Heart left ventricle (tissue), 16 donors: ENCODE measurements around the gene RET. TPM values are rescaled to one million over a fixed set of nuclear protein-coding genes. Genes with fewer than 3 reads are reported as not detected.
A peak's percentile ranks its signal among the peaks of the same experiment; 100 is the strongest.

ENCODE experiments used
- ATAC-seq, 4 donors: fragments of 200-7000 bp; cut with Tn5 transposase; one replicate each; pipeline ENCODE4 v1.9.1; 2020 to 2022; ENCODE audit warnings: moderate library complexity in 4 of 4, mild to moderate bottlenecking in 3 of 4, moderate number of reproducible peaks in 1 of 4
- DNase-seq, 5 donors: peaks; one replicate each; pipeline ENCODE4 v3.0.0-alpha.2; 2020
- H3K27ac ChIP-seq, 12 donors: fragments of 200-600 bp; sonication (generic) in 4 of 12; one replicate each; pipeline versions ENCODE4 v1.5.0 to v1.8.0; 2016 to 2022; ENCODE audit warnings: mild to moderate bottlenecking in 2 of 12
- H3K27me3 ChIP-seq, 9 donors: fragments of 200-600 bp; sonication (generic) in 2 of 9; one replicate each; pipeline versions ENCODE4 v1.5.1 to v1.8.0; 2016 to 2022; ENCODE audit warnings: mild to moderate bottlenecking in 3 of 9
- H3K36me3 ChIP-seq, 9 donors: fragments of 200-600 bp; sonication (generic) in 2 of 9; one replicate each; pipeline versions ENCODE4 v1.5.0 to v1.8.0; 2018 to 2022; ENCODE audit warnings: mild to moderate bottlenecking in 2 of 9
- H3K4me1 ChIP-seq, 12 donors: fragments of 200-600 bp; sonication (generic) in 4 of 12; one replicate each; pipeline versions ENCODE4 v1.5.0 to v1.8.0; 2016 to 2022; ENCODE audit warnings: mild to moderate bottlenecking in 3 of 12
- H3K4me3 ChIP-seq, 12 donors: fragments of 200-600 bp; sonication (generic) in 4 of 12; one replicate each; pipeline versions ENCODE4 v1.5.0 to v1.8.0; 2017 to 2022; ENCODE audit warnings: mild to moderate bottlenecking in 9 of 12, moderate library complexity in 4 of 12
- H3K9me3 ChIP-seq, 12 donors: fragments of 200-600 bp; sonication (generic) in 4 of 12; one replicate each; pipeline versions ENCODE4 v1.5.0 to v1.8.0; 2016 to 2022; ENCODE audit warnings: mild to moderate bottlenecking in 1 of 12
- POLR2A ChIP-seq, 2 donors: fragments of 450-650 bp; IDR thresholded peaks; one replicate each; pipeline ENCODE4 v1.6.1; 2017; ENCODE audit warnings: antibody characterized with exemption in 2 of 2, mild to moderate bottlenecking in 2 of 2, moderate library complexity in 2 of 2
- WGBS, 4 donors: extraction: QIAGEN DNeasy Blood & Tissue Kit in 2 of 4; methylation state at CpG; one replicate each; pipeline versions ENCODE4 v1.1.5 to v1.1.7; 2013 to 2018; 5-methylcytosine and 5-hydroxymethylcytosine counted together
- intact Hi-C, 10 donors: fragments of 100-400 bp; cut with DNase I; formaldehyde crosslinking; loops; one replicate each; pipeline versions ENCODE4 v1.11.1 to v1.14.2; 2022
- polyA plus RNA-seq, 2 donors: library from polyadenylated mRNA; stranded (reverse); fragments of 200-250 nt; gene quantifications; one replicate each; pipeline ENCODE4 v1.2.3, GENCODE V29; 2013
- total RNA-seq, 9 donors: library from RNA; depleted of rRNA in 2 of 9; stranded (reverse); fragments of >200 nt in 2 of 9; fragmentation: NEBNext Ultra II Directional in 3 of 9; extraction: Animal tissue kit (Norgen Biotek cat#: 25700) in 3 of 9; gene quantifications; one replicate each; pipeline versions ENCODE4 v1.1.0 to v1.2.4, GENCODE V29; 2016 to 2023
- TF ChIP-seq, protein P1 (sequence below), 12 donors: fragments of 200-600 bp; sonication (generic) in 4 of 12; IDR thresholded peaks; one replicate each; pipeline versions ENCODE4 v1.5.0 to v1.8.0; 2018 to 2022; ENCODE audit warnings: antibody characterized with exemption in 12 of 12, mild to moderate bottlenecking in 5 of 12
- donor health status: ischemic (EF 13 %, LVEDD 7.1; RV severe dilation, severe dysfunction).
- donor health status: healthy with polysubstance abuse.
- donor health status: DM: no; HTN: yes; CAD: no.
- donor health status: DM: no; HTN: no; CAD: no.
- donor health status: ischemic (EF 25% LVEDD 6.9; RV normal size, moderate dysfunction).
- donor health status: ischemic (EF 25% LVEDD 5.7; RV mildly dilated, moderate dysfunction).
- donor health status: healthy.
- donor health status: DM: yes; HTN: yes; CAD: no.
- donor health status: ischemic (EF 35%, LVEDD 5.7; RV mildly dilated, moderate dysfunction).
- donor health status: nonischemic (EF 11% LVEDD 7.7; RV severe dilation, severe dysfunction).
- donor health status: DM: yes; HTN: yes; CAD: no.
- donor health status: PGD.
- donor health status: ischemic (EF 29% LVEDD 5.4; RV normal size, mild dysfunction).
- donor health status: nonischemic (EF 23%, LVEDD 6.1; RV moderate dilation, normal function).

Gene RET
- total and polyA plus RNA-seq, 11 donors = 0.12 to 3.3 (median 0.66) TPM

DNA sequence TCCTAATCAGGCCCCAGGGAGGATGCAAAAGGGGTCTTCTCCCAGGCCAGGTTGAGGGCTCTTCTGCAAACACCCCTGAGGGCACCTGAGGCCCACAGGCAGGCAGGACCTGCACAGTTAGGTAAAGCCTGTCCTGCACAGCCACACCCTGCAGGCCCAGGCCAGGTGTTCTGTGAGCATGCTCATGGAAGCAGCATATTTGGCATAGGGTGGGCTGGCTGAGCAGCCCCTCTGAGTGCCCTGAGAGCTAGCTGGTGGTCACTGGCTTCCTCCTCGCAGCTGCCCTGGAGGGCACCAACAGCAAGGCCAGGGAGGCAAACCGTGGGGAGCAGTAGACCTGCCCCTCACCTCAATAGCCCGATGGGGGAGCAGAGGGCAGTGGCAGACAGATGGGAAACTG lies 3.7 kb upstream of the RET start:
- Histone ChIP-seq H3K9me3 (no peaks in the 10 kb centered on the region), H3K4me3 (no peak overlapping the region), H3K27me3 (peaks cover 12 to 53% (median 28%) of the 10 kb centered on the region in 9 donors), H3K4me1 (peaks cover 0 to 22% (median 2%) of the 10 kb centered on the region in 12 donors), H3K36me3 (no peaks in the 10 kb centered on the region), H3K27ac (no peak overlapping the region)
- no peak for TF ChIP-seq POLR2A (IDR thresholded peaks at IDR 0.05)
- TF ChIP-seq, protein P1, sequence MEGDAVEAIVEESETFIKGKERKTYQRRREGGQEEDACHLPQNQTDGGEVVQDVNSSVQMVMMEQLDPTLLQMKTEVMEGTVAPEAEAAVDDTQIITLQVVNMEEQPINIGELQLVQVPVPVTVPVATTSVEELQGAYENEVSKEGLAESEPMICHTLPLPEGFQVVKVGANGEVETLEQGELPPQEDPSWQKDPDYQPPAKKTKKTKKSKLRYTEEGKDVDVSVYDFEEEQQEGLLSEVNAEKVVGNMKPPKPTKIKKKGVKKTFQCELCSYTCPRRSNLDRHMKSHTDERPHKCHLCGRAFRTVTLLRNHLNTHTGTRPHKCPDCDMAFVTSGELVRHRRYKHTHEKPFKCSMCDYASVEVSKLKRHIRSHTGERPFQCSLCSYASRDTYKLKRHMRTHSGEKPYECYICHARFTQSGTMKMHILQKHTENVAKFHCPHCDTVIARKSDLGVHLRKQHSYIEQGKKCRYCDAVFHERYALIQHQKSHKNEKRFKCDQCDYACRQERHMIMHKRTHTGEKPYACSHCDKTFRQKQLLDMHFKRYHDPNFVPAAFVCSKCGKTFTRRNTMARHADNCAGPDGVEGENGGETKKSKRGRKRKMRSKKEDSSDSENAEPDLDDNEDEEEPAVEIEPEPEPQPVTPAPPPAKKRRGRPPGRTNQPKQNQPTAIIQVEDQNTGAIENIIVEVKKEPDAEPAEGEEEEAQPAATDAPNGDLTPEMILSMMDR (IDR thresholded peaks at IDR 0.05) = no peak
- ATAC-seq (no peak), DNase-seq (peak in 1 of 5 donors; percentile 26)
- WGBS, 4 donors = 80 to 93% (median 87%) methylated on average over 2 to 3 of the region's 3 CpGs
- intact Hi-C loops = loop anchor here in 1 of 10 donors (10.0 kb wide), 1 partner anchor 118 kb away; no protein-coding TSS in a partner anchor

DNA sequence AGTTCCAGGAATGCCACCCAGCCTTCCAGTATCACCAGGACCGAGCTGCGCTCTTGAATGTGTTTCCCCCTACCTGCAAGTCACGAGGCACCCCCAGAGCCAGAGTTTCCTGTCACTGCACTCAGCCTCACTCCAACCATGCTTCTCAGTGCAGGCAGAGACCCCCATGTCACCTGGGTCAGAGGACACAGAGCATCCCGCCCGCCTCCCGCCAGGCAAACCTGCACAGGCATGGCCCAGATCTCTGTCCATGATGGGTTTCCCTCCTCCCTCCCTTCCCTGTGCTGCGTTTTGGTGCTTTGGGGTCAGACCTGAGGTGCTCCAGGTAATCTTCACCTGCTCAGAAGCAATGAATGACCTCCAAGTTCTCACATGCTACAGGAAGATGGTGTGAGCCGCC lies 3.1 kb upstream of the RET start:
- Histone ChIP-seq H3K36me3 (no peaks in the 10 kb centered on the region), H3K27ac (no peak overlapping the region), H3K4me3 (no peak overlapping the region), H3K4me1 (peaks cover 0 to 22% (median 2%) of the 10 kb centered on the region in 12 donors), H3K27me3 (peaks cover 12 to 58% (median 30%) of the 10 kb centered on the region in 9 donors), H3K9me3 (no peaks in the 10 kb centered on the region)
- TF ChIP-seq POLR2A (IDR thresholded peaks at IDR 0.05) = no peak
- TF ChIP-seq, protein P1 (IDR thresholded peaks at IDR 0.05) = no peak
- DNase-seq (peak in 1 of 5 donors; percentile 25), ATAC-seq (no peak)
- WGBS, 4 donors = 82 to 89% (median 85%) methylated on average over 8 of the region's 8 CpGs
- intact Hi-C loops = loop anchor here in 1 of 10 donors (10.0 kb wide), 1 partner anchor 119 kb away; no protein-coding TSS in a partner anchor

DNA sequence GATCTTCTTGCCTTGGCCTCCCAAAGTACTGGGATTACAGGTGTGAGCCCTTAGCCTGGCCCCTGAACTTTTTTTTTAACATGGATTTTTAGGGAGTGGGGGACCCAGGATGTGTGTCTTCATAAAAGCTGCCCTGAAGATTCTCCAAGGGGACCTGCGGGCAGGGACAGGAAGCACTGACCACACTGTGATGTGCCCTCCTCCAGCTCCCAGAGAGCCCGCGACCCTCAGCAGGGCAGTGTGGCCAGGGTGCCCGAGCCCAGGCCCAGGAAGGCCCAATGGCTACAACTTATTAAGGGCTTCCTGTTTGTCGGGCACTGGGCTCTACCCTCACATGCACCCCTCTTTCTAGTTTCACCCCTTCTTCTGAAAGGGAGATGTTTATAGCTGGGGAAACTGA lies 2.5 kb upstream of the RET start:
- no peak for ATAC-seq
- Histone ChIP-seq H3K4me1 (peaks cover 0 to 22% (median 2%) of the 10 kb centered on the region in 12 donors), H3K36me3 (no peaks in the 10 kb centered on the region), H3K4me3 (no peak overlapping the region), H3K27me3 (peaks cover 12 to 65% (median 32%) of the 10 kb centered on the region in 9 donors), H3K9me3 (no peaks in the 10 kb centered on the region), H3K27ac (no peak overlapping the region)
- no peak for TF ChIP-seq POLR2A (IDR thresholded peaks at IDR 0.05)
- TF ChIP-seq, protein P1 (IDR thresholded peaks at IDR 0.05) = no peak
- intact Hi-C loops = loop anchor here in 1 of 10 donors (10.0 kb wide), 1 partner anchor 120 kb away; no protein-coding TSS in a partner anchor
- 81 to 87% (median 85%) methylated on average over 5 of the region's 5 CpGs for WGBS, 4 donors
- peak in 3 of 5 donors; percentile 10 to 19 (median 16) for DNase-seq

DNA sequence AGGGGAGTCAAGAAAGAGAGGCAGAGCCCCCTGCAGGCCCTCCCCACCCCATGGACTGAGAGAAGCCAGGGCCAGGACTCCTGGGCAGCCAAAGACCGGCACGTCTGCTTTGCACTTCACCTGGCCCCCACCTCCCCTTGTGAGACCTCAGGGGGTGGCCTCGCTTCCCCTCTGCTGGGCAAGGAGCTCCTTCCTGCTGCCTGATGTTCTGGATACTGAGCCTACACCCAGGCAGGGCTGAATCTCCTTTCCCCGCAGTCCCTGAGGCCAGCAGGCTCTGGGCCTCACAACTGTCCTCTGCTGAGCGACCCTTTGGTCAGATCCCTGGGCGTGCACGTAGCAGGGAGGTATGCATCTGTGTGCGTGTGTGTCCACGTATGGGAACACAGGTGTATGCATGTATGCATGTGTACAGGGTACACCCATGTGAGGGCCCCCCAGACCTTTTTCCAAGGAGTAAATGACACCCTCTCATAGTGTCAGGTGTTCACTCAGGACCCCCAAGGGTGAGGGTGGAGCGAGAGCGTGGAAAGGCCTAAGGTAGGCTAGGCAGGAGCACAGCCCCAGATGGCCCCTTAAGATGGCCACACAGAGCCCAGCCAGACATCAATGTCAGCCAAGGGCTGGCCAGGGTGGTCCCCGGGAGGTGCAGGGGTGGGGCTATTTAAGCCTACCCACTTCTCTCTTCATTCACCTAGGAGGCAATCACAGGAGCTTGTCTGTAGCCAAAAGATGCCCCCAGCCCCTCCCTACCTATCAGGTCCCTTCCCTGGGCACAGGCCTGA lies 1.9 kb upstream of the RET start:
- peak in 2 of 5 donors; percentile 5 to 21 for DNase-seq
- intact Hi-C loops = loop anchor here in 1 of 10 donors (10.0 kb wide), 1 partner anchor 120 kb away; no protein-coding TSS in a partner anchor

More for the DNA sequence above, 1.9 kb upstream of the RET start:
- no peaks in the 10 kb centered on the region for H3K36me3 ChIP-seq
- H3K27ac ChIP-seq = no peak overlapping the region
- peaks cover 12 to 71% (median 32%) of the 10 kb centered on the region in 9 donors for H3K27me3 ChIP-seq
- WGBS, 4 donors = 86 to 92% (median 89%) methylated on average over 8 to 12 of the region's 12 CpGs
- H3K4me3 ChIP-seq = no peak overlapping the region
- peaks cover 0 to 22% (median 2%) of the 10 kb centered on the region in 12 donors for H3K4me1 ChIP-seq
- H3K9me3 ChIP-seq = no peaks in the 10 kb centered on the region
- TF ChIP-seq POLR2A (IDR thresholded peaks at IDR 0.05) = no peak
- TF ChIP-seq, protein P1 (IDR thresholded peaks at IDR 0.05) = no peak
- no peak for ATAC-seq
